ENCODE measurements around the gene PIK3CD. TPM values are rescaled to one million over a fixed set of nuclear protein-coding genes. Genes with fewer than 3 reads are reported as not detected.

Gene PIK3CD
- polyA plus RNA-seq, 1 of the 3 experiments (the other 2 are of a cell fraction) = 6.0 TPM

DNA sequence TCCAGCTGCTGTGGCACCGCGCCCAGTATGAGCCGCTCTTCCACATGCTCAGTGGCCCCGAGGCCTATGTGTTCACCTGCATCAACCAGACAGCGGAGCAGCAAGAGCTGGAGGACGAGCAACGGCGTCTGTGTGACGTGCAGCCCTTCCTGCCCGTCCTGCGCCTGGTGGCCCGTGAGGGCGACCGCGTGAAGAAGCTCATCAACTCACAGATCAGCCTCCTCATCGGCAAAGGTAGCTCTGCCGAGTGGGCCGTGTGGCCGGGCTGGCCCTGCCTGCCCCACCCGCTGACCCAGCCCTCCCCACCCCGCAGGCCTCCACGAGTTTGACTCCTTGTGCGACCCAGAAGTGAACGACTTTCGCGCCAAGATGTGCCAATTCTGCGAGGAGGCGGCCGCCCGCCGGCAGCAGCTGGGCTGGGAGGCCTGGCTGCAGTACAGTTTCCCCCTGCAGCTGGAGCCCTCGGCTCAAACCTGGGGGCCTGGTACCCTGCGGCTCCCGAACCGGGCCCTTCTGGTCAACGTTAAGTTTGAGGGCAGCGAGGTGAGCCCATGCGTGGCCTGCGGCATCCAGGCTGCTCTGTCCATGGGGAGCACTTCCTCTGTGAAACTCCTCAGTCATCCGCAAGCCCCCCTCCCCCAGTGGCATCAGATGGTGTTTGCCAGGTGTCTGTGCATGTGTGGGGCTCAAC, 64.2 kb downstream of the PIK3CD start:
- TF ChIP-seq, protein P1, sequence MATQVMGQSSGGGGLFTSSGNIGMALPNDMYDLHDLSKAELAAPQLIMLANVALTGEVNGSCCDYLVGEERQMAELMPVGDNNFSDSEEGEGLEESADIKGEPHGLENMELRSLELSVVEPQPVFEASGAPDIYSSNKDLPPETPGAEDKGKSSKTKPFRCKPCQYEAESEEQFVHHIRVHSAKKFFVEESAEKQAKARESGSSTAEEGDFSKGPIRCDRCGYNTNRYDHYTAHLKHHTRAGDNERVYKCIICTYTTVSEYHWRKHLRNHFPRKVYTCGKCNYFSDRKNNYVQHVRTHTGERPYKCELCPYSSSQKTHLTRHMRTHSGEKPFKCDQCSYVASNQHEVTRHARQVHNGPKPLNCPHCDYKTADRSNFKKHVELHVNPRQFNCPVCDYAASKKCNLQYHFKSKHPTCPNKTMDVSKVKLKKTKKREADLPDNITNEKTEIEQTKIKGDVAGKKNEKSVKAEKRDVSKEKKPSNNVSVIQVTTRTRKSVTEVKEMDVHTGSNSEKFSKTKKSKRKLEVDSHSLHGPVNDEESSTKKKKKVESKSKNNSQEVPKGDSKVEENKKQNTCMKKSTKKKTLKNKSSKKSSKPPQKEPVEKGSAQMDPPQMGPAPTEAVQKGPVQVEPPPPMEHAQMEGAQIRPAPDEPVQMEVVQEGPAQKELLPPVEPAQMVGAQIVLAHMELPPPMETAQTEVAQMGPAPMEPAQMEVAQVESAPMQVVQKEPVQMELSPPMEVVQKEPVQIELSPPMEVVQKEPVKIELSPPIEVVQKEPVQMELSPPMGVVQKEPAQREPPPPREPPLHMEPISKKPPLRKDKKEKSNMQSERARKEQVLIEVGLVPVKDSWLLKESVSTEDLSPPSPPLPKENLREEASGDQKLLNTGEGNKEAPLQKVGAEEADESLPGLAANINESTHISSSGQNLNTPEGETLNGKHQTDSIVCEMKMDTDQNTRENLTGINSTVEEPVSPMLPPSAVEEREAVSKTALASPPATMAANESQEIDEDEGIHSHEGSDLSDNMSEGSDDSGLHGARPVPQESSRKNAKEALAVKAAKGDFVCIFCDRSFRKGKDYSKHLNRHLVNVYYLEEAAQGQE (IDR thresholded peaks at IDR 0.05; ENCODE audit: low read depth, low read length) = no peak
- TF ChIP-seq RFX5 (IDR thresholded peaks at IDR 0.05; ENCODE audit: low read length) (no peak), RAD21 (IDR thresholded peaks at IDR 0.05; ENCODE audit: low read length) (no peak)
- no peaks in the 10 kb centered on the region for H3F3A ChIP-seq (replicated peaks; ENCODE audit: insufficient read depth)
- ChIA-PET CTCF (interaction anchor here (0.9 to 2.1 kb wide), 5 partner anchors 10 to 69 kb away, joined by 3 to 10 read pairs (median 3); no protein-coding TSS in a partner anchor), POLR2A (no interaction called here)
- H3K9ac ChIP-seq = no peak overlapping the region
- H3K36me3 ChIP-seq (replicated peaks in 1 of 2; ENCODE audit: control insufficient read depth in 1 of 2, insufficient read depth in 2 of 2, low read length in 1 of 2) = no peaks in the 10 kb centered on the region
- DNase-seq = no peak
- H3K4me2 ChIP-seq = no peak overlapping the region
- H3K27me3 ChIP-seq (ENCODE audit: insufficient read depth) = no peaks in the 10 kb centered on the region
- H3K9me2 ChIP-seq = no peaks in the 10 kb centered on the region
- no peaks in the 10 kb centered on the region for H4K20me1 ChIP-seq (ENCODE audit: insufficient read depth)
- H3K27ac ChIP-seq (ENCODE audit: low read depth in 2 of 2, low read length in 1 of 2) = no peak overlapping the region
- peaks cover 2 to 9% of the 10 kb centered on the region in 2 experiments; a peak in 2 of 4 replicates for H3K4me1 ChIP-seq (ENCODE audit: control insufficient read depth in 1 of 2, insufficient read depth in 2 of 2, low read depth in 1 of 2, low read length in 1 of 2)
- no peak overlapping the region for H3K4me3 ChIP-seq (ENCODE audit: low read depth in 2 of 2, low read length in 1 of 2)
- H3K79me2 ChIP-seq (ENCODE audit: insufficient read depth) = no peaks in the 10 kb centered on the region
- no peak overlapping the region for H2AFZ ChIP-seq (ENCODE audit: low read depth)
- WGBS (ENCODE audit: low lambda C conversion rate) = 94% methylated on average over 19 of the region's 40 CpGs
- no peaks in the 10 kb centered on the region for H3K9me3 ChIP-seq

DNA sequence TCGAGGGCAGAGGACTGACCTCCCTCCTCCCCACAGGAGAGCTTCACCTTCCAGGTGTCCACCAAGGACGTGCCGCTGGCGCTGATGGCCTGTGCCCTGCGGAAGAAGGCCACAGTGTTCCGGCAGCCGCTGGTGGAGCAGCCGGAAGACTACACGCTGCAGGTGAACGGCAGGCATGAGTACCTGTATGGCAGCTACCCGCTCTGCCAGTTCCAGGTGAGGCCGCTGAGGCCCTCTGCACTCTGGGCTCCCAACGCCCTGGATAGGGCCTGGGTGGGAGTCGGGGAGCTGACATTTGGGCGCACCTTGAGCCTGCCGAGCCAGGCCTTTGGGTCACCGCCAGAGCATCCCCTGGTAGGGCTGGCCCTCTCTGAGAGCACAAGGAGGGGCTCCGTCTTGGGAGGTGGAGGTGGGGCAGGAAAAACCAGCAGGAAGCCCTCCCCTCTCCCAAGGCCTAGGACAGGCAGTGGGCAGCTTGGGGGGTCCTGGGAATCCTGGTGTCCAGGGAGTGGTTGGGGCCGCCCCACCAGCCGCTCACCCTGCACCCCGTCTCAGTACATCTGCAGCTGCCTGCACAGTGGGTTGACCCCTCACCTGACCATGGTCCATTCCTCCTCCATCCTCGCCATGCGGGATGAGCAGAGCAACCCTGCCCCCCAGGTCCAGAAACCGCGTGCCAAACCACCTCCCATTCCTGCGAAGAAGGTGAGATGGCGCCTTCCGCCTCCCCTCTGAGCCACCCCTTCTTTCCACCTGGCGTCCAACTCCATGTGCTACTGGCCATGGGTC, 65.1 kb downstream of the PIK3CD start:
- Histone ChIP-seq H3K9ac (no peak overlapping the region), H3K9me3 (no peaks in the 10 kb centered on the region), H3K4me2 (no peak overlapping the region), H3F3A (replicated peaks; ENCODE audit: insufficient read depth) (no peaks in the 10 kb centered on the region), H3K79me2 (ENCODE audit: insufficient read depth) (no peaks in the 10 kb centered on the region), H3K27ac (ENCODE audit: low read depth in 2 of 2, low read length in 1 of 2) (no peak overlapping the region), H3K27me3 (ENCODE audit: insufficient read depth) (no peaks in the 10 kb centered on the region), H3K36me3 (replicated peaks in 1 of 2; ENCODE audit: control insufficient read depth in 1 of 2, insufficient read depth in 2 of 2, low read length in 1 of 2) (no peaks in the 10 kb centered on the region), H4K20me1 (ENCODE audit: insufficient read depth) (no peaks in the 10 kb centered on the region), H3K4me1 (ENCODE audit: control insufficient read depth in 1 of 2, insufficient read depth in 2 of 2, low read depth in 1 of 2, low read length in 1 of 2) (peaks cover 2 to 9% of the 10 kb centered on the region in 2 experiments; a peak in 2 of 4 replicates), H3K9me2 (no peaks in the 10 kb centered on the region), H3K4me3 (ENCODE audit: low read depth in 2 of 2, low read length in 1 of 2) (no peak overlapping the region), H2AFZ (ENCODE audit: low read depth) (no peak overlapping the region)
- no peak for TF ChIP-seq GATA2 (CRISPR knock-in tag; IDR thresholded peaks at IDR 0.05)
- no peak for TF ChIP-seq TCF12 (IDR thresholded peaks at IDR 0.05)
- no peak for TF ChIP-seq ELF1 (IDR thresholded peaks at IDR 0.05)
- TF ChIP-seq RCOR1 (IDR thresholded peaks at IDR 0.05; ENCODE audit: low read length) = no peak
- TF ChIP-seq, protein P2, sequence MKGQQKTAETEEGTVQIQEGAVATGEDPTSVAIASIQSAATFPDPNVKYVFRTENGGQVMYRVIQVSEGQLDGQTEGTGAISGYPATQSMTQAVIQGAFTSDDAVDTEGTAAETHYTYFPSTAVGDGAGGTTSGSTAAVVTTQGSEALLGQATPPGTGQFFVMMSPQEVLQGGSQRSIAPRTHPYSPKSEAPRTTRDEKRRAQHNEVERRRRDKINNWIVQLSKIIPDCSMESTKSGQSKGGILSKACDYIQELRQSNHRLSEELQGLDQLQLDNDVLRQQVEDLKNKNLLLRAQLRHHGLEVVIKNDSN (IDR thresholded peaks at IDR 0.05; ENCODE audit: borderline replicate concordance, low read depth) = no peak
- TF ChIP-seq, protein P3, sequence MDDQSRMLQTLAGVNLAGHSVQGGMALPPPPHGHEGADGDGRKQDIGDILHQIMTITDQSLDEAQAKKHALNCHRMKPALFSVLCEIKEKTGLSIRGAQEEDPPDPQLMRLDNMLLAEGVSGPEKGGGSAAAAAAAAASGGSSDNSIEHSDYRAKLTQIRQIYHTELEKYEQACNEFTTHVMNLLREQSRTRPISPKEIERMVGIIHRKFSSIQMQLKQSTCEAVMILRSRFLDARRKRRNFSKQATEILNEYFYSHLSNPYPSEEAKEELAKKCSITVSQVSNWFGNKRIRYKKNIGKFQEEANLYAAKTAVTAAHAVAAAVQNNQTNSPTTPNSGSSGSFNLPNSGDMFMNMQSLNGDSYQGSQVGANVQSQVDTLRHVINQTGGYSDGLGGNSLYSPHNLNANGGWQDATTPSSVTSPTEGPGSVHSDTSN (IDR thresholded peaks at IDR 0.05) = no peak
- TF ChIP-seq FOSL2 (IDR thresholded peaks at IDR 0.05; ENCODE audit: borderline replicate concordance, low read depth) = no peak
- ChIA-PET POLR2A (no interaction called here), CTCF (interaction anchor here (1.0 to 2.1 kb wide), 3 partner anchors 9 to 68 kb away, joined by 3 to 10 read pairs (median 7); no protein-coding TSS in a partner anchor)
- 99% methylated on average over 14 of the region's 29 CpGs for WGBS (ENCODE audit: low lambda C conversion rate)
- no peak for DNase-seq

All from SK-N-SH (cell line).